Measurements from ENCODE around the gene HSPBP1.

GRCh38 chr19:55232986-55233385 lies 46.9 kb downstream of the HSPBP1 start:
- TF ChIP-seq RXRA (IDR thresholded peaks at IDR 0.05) (no peak), RAD21 (IDR thresholded peaks at IDR 0.05) (no peak), REST (IDR thresholded peaks at IDR 0.05) (no peak), CTCF (IDR thresholded peaks at IDR 0.05; ENCODE audit: low read depth, low read length, missing input control) (no peak), ZBTB33 (IDR thresholded peaks at IDR 0.05) (no peak), MAX (IDR thresholded peaks at IDR 0.05) (no peak), ATF3 (IDR thresholded peaks at IDR 0.05) (no peak)
